ENCODE data around the gene NKD2.

The NKD2 gene

GRCh38 chr5:1052076-1052475 is 43.5 kb downstream of the NKD2 start:
- TF ChIP-seq CTCF (IDR thresholded peaks at IDR 0.05; ENCODE audit: borderline replicate concordance, insufficient read depth, low read depth, low read length), result no peak
- no peak overlapping the region for H3K4me3 ChIP-seq (ENCODE audit: low read depth, low read length)

- TF ChIP-seq CTCF (IDR thresholded peaks at IDR 0.05; ENCODE audit: borderline replicate concordance, insufficient read depth, low read depth, low read length), result no peak
- no peak overlapping the region for H3K4me3 ChIP-seq (ENCODE audit: low read depth, low read length)
These were observed 44.2 kb downstream of the NKD2 start for GRCh38 chr5:1052641-1053390.

- H3K4me3 ChIP-seq (ENCODE audit: low read depth, low read length), result no peak overlapping the region
- TF ChIP-seq CTCF (IDR thresholded peaks at IDR 0.05; ENCODE audit: borderline replicate concordance, insufficient read depth, low read depth, low read length), result no peak
These were observed 44.9 kb downstream of the NKD2 start for GRCh38 chr5:1053391-1054017.

- no peak overlapping the region for H3K4me3 ChIP-seq (ENCODE audit: low read depth, low read length)
These were observed 45.6 kb downstream of the NKD2 start for GRCh38 chr5:1054018-1054798.

GRCh38 chr5:1054799-1055775 is 46.5 kb downstream of the NKD2 start:
- no peak overlapping the region for H3K4me3 ChIP-seq (ENCODE audit: low read depth, low read length)
- no peak for TF ChIP-seq CTCF (IDR thresholded peaks at IDR 0.05; ENCODE audit: borderline replicate concordance, insufficient read depth, low read depth, low read length)

More at GRCh38 chr5:1054018-1054798, 45.6 kb downstream of the NKD2 start:
- TF ChIP-seq CTCF (IDR thresholded peaks at IDR 0.05; ENCODE audit: borderline replicate concordance, insufficient read depth, low read depth, low read length), result no peak

- H3K4me3 ChIP-seq (ENCODE audit: low read depth, low read length), result no peak overlapping the region
- TF ChIP-seq CTCF (IDR thresholded peaks at IDR 0.05; ENCODE audit: borderline replicate concordance, insufficient read depth, low read depth, low read length), result no peak
These were observed 47.5 kb downstream of the NKD2 start for GRCh38 chr5:1055896-1056610.

All from GM12875 (cell line).